ENCODE results near the gene IREB2.

The IREB2 gene

DNA sequence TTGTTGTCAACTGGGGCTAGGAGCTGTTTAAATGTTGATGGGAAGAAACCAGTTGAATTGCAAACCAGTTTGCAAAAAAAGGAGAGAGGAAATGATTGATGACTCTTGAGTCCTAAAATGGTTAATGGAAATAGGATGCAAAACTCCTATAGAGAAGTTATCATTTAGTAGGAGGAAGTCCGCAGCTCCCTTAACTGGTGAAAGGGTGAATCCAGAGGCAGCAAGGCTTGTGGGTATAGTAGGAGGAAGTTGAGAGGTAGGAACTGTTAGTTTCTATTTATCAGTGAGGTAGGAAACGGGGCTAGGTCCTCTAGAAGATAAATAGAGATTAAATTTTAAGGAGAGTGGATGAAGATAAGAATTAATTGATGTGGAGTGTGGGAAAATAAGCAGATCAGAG is 15.4 kb downstream of the IREB2 start:
- Histone ChIP-seq H3K4me3 (ENCODE audit: low read length) (no peak overlapping the region), H3K27me3 (ENCODE audit: insufficient read depth, low read length, poor library complexity) (no peaks in the 10 kb centered on the region), H3K27ac (ENCODE audit: low read depth, low read length) (no peak overlapping the region), H2BK15ac (replicated peaks; ENCODE audit: low read depth) (no peak overlapping the region), H3K9ac (ENCODE audit: low read length) (no peak overlapping the region), H2BK5ac (ENCODE audit: low read length) (no peak overlapping the region), H2AK5ac (ENCODE audit: low read length) (no peak overlapping the region), H3K4me1 (ENCODE audit: control insufficient read depth, low read depth, low read length) (no peaks in the 10 kb centered on the region), H3K4ac (ENCODE audit: low read depth, low read length) (no peak overlapping the region), H3K79me2 (ENCODE audit: control insufficient read depth, insufficient read depth, low read length) (peaks cover 74% of the 10 kb centered on the region), H3K4me2 (ENCODE audit: low read length) (no peak overlapping the region), H4K5ac (ENCODE audit: low read length) (no peak overlapping the region), H2BK120ac (ENCODE audit: low read depth, low read length) (no peak overlapping the region), H3K79me1 (ENCODE audit: low read length) (peaks cover 25% of the 10 kb centered on the region), H4K8ac (ENCODE audit: low read depth, low read length) (no peak overlapping the region), H3K36me3 (ENCODE audit: control insufficient read depth, insufficient read depth, low read length) (peaks cover 1% of the 10 kb centered on the region), H3K56ac (ENCODE audit: low read length) (no peak overlapping the region), H3K18ac (ENCODE audit: low read length) (no peak overlapping the region), H3K23ac (ENCODE audit: low read length) (no peak overlapping the region)
- 100% methylated on average over 1 of the region's 2 CpGs for WGBS (ENCODE audit: extremely low coverage, insufficient coverage, low lambda C conversion rate)
- DNase-seq = no peak

DNA sequence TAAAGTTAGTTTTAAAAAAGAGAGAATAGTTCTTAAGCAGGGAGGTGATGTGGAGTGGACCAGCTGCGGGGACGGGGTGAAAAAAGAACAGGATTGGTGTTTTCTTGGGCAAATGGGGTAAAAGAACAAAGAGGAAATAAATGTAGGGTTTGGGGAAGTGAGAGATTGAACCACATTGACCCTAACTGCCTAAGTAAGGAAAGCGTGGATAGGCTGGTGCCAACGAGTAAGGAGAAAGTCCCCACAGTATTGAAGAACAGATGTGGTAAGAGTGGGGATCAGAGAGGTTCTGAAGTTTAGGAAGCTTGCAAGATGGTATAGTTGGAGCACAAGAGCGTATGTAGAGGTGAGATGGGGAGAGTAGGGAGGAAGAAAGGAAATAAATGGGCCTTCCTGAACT is 17.0 kb downstream of the IREB2 start:
- Histone ChIP-seq H2AK5ac (ENCODE audit: low read length) (no peak overlapping the region), H3K9ac (ENCODE audit: low read length) (no peak overlapping the region), H3K27me3 (ENCODE audit: insufficient read depth, low read length, poor library complexity) (no peaks in the 10 kb centered on the region), H3K4ac (ENCODE audit: low read depth, low read length) (no peak overlapping the region), H3K36me3 (ENCODE audit: control insufficient read depth, insufficient read depth, low read length) (no peaks in the 10 kb centered on the region), H2BK120ac (ENCODE audit: low read depth, low read length) (no peak overlapping the region), H3K27ac (ENCODE audit: low read depth, low read length) (no peak overlapping the region), H4K8ac (ENCODE audit: low read depth, low read length) (no peak overlapping the region), H2BK5ac (ENCODE audit: low read length) (no peak overlapping the region), H3K4me1 (ENCODE audit: control insufficient read depth, low read depth, low read length) (no peaks in the 10 kb centered on the region), H3K23ac (ENCODE audit: low read length) (no peak overlapping the region), H3K79me2 (ENCODE audit: control insufficient read depth, insufficient read depth, low read length) (peaks cover 71% of the 10 kb centered on the region), H3K79me1 (ENCODE audit: low read length) (peaks cover 23% of the 10 kb centered on the region), H4K5ac (ENCODE audit: low read length) (no peak overlapping the region), H3K18ac (ENCODE audit: low read length) (no peak overlapping the region), H3K4me2 (ENCODE audit: low read length) (no peak overlapping the region), H3K4me3 (ENCODE audit: low read length) (no peak overlapping the region), H3K56ac (ENCODE audit: low read length) (no peak overlapping the region), H2BK15ac (replicated peaks; ENCODE audit: low read depth) (no peak overlapping the region)
- WGBS (ENCODE audit: extremely low coverage, insufficient coverage, low lambda C conversion rate) = 100% methylated on average over 1 of the region's 5 CpGs
- DNase-seq = no peak

DNA sequence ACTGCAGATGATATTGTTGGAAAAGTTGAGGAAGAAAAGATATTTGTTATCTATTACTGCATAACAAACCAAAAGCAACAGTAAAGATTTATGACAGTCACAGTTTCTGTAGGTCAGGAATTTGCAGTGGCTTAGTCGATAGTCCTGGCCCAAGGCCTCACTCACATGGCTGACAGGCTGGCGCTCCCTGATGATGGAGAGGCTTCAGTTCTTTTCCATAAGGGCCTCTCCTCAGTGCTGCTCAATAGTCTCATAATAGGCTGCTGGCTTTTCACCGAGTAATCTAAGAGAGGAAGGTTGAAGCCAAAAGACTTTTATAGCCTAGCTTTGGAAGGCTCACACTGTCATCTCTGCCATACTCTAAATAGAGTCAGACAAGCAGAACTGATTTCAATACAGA is 17.7 kb downstream of the IREB2 start:
- no peak overlapping the region for H2AK5ac ChIP-seq (ENCODE audit: low read length)
- H3K4ac ChIP-seq (ENCODE audit: low read depth, low read length) = no peak overlapping the region
- WGBS (ENCODE audit: extremely low coverage, insufficient coverage, low lambda C conversion rate) = no CpG with 5 or more reads among the region's 3 CpGs
- H2BK5ac ChIP-seq (ENCODE audit: low read length) = no peak overlapping the region
- H2BK15ac ChIP-seq (replicated peaks; ENCODE audit: low read depth) = no peak overlapping the region
- no peak overlapping the region for H3K27ac ChIP-seq (ENCODE audit: low read depth, low read length)
- H4K5ac ChIP-seq (ENCODE audit: low read length) = no peak overlapping the region
- H3K56ac ChIP-seq (ENCODE audit: low read length) = no peak overlapping the region
- H2BK120ac ChIP-seq (ENCODE audit: low read depth, low read length) = no peak overlapping the region
- no peaks in the 10 kb centered on the region for H3K4me1 ChIP-seq (ENCODE audit: control insufficient read depth, low read depth, low read length)
- H3K79me1 ChIP-seq (ENCODE audit: low read length) = peaks cover 19% of the 10 kb centered on the region
- DNase-seq = no peak
- H3K79me2 ChIP-seq (ENCODE audit: control insufficient read depth, insufficient read depth, low read length) = peaks cover 66% of the 10 kb centered on the region
- no peak overlapping the region for H3K23ac ChIP-seq (ENCODE audit: low read length)
- H3K36me3 ChIP-seq (ENCODE audit: control insufficient read depth, insufficient read depth, low read length) = no peaks in the 10 kb centered on the region
- H3K9ac ChIP-seq (ENCODE audit: low read length) = no peak overlapping the region
- H3K18ac ChIP-seq (ENCODE audit: low read length) = no peak overlapping the region
- H3K27me3 ChIP-seq (ENCODE audit: insufficient read depth, low read length, poor library complexity) = no peaks in the 10 kb centered on the region
- H4K8ac ChIP-seq (ENCODE audit: low read depth, low read length) = no peak overlapping the region
- H3K4me3 ChIP-seq (ENCODE audit: low read length) = no peak overlapping the region
- H3K4me2 ChIP-seq (ENCODE audit: low read length) = no peak overlapping the region

DNA sequence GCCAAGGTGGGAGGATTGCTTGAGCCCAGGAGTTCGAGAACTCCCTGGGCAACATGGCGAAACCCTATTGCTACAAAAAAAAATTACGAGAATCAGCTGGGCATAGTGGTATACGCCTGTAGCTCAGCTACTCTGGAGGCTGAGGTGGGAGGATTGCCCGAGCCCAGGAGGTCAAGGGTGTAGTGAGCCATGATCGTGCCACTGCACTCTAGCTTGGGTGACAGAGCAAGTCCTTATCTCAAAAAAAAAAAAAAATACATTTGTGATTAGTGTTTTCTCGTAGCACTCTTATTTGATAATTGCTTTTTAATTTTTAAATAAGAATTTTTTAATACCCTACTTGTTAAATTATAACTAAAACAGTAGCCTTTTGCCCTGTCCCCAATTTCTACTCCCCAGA is 18.4 kb downstream of the IREB2 start:
- Histone ChIP-seq H3K56ac (ENCODE audit: low read length) (no peak overlapping the region), H3K4me2 (ENCODE audit: low read length) (no peak overlapping the region), H3K23ac (ENCODE audit: low read length) (no peak overlapping the region), H3K79me2 (ENCODE audit: control insufficient read depth, insufficient read depth, low read length) (peaks cover 67% of the 10 kb centered on the region), H3K27me3 (ENCODE audit: insufficient read depth, low read length, poor library complexity) (no peaks in the 10 kb centered on the region), H3K36me3 (ENCODE audit: control insufficient read depth, insufficient read depth, low read length) (no peaks in the 10 kb centered on the region), H3K4ac (ENCODE audit: low read depth, low read length) (no peak overlapping the region), H3K79me1 (ENCODE audit: low read length) (peaks cover 19% of the 10 kb centered on the region), H2AK5ac (ENCODE audit: low read length) (no peak overlapping the region), H2BK120ac (ENCODE audit: low read depth, low read length) (no peak overlapping the region), H3K4me3 (ENCODE audit: low read length) (no peak overlapping the region), H3K27ac (ENCODE audit: low read depth, low read length) (no peak overlapping the region), H3K18ac (ENCODE audit: low read length) (no peak overlapping the region), H4K8ac (ENCODE audit: low read depth, low read length) (no peak overlapping the region), H2BK15ac (replicated peaks; ENCODE audit: low read depth) (no peak overlapping the region), H4K5ac (ENCODE audit: low read length) (no peak overlapping the region), H3K9ac (ENCODE audit: low read length) (no peak overlapping the region), H2BK5ac (ENCODE audit: low read length) (no peak overlapping the region), H3K4me1 (ENCODE audit: control insufficient read depth, low read depth, low read length) (no peaks in the 10 kb centered on the region)
- no CpG with 5 or more reads among the region's 7 CpGs for WGBS (ENCODE audit: extremely low coverage, insufficient coverage, low lambda C conversion rate)
- no peak for DNase-seq

DNA sequence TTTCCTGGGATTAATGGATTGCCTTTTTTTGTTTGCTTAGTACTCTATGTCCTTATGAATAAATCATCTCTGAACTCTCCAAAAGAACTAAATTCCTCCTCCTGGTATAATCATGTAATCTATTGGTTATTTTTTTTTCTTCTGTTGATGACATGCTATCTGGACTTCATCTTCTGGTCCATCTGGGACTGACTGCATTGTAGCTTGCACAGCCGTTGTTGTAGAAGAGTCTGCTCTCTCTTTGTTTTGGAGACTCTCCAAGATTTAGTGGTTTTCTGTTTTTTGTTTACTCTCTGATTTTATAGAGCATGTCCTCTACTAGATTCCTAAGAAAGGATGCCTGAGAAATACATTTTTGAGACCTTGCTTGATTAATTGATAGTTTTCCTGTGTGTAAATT is 19.1 kb downstream of the IREB2 start:
- H3K36me3 ChIP-seq (ENCODE audit: control insufficient read depth, insufficient read depth, low read length) = no peaks in the 10 kb centered on the region
- no peak overlapping the region for H3K18ac ChIP-seq (ENCODE audit: low read length)
- H4K5ac ChIP-seq (ENCODE audit: low read length) = no peak overlapping the region
- H3K4me2 ChIP-seq (ENCODE audit: low read length) = no peak overlapping the region
- H2BK5ac ChIP-seq (ENCODE audit: low read length) = no peak overlapping the region
- H3K4me1 ChIP-seq (ENCODE audit: control insufficient read depth, low read depth, low read length) = no peaks in the 10 kb centered on the region
- no peak overlapping the region for H2BK120ac ChIP-seq (ENCODE audit: low read depth, low read length)
- no peak overlapping the region for H4K8ac ChIP-seq (ENCODE audit: low read depth, low read length)
- H2AK5ac ChIP-seq (ENCODE audit: low read length) = no peak overlapping the region
- DNase-seq = no peak
- no peak overlapping the region for H3K9ac ChIP-seq (ENCODE audit: low read length)
- H3K27me3 ChIP-seq (ENCODE audit: insufficient read depth, low read length, poor library complexity) = no peaks in the 10 kb centered on the region
- no peak overlapping the region for H3K56ac ChIP-seq (ENCODE audit: low read length)
- peaks cover 61% of the 10 kb centered on the region for H3K79me2 ChIP-seq (ENCODE audit: control insufficient read depth, insufficient read depth, low read length)
- WGBS (ENCODE audit: extremely low coverage, insufficient coverage, low lambda C conversion rate) = no CpG with 5 or more reads among the region's 1 CpG
- no peak overlapping the region for H3K27ac ChIP-seq (ENCODE audit: low read depth, low read length)
- H3K79me1 ChIP-seq (ENCODE audit: low read length) = peaks cover 15% of the 10 kb centered on the region
- no peak overlapping the region for H3K23ac ChIP-seq (ENCODE audit: low read length)
- no peak overlapping the region for H3K4me3 ChIP-seq (ENCODE audit: low read length)
- no peak overlapping the region for H2BK15ac ChIP-seq (replicated peaks; ENCODE audit: low read depth)
- no peak overlapping the region for H3K4ac ChIP-seq (ENCODE audit: low read depth, low read length)

DNA sequence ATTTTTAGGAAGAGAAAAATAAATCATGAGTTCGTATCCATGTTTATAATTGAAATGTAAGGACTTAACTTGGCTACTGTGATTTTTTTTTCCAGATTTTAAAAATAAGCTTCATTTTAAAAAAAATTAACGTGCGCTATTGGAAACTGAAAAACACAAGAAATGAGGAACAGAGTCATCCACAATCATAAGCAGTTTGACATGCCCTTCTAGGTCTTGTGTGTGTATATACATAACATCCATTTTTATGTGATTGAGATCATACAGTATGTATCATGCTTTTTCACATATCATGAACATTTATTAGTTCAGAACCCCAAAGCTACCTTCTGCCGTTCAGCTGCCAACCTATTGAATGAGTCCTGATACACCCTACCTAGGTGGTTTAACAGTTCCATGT is 22.7 kb downstream of the IREB2 start:
- Histone ChIP-seq H3K79me2 (ENCODE audit: control insufficient read depth, insufficient read depth, low read length) (peaks cover 32% of the 10 kb centered on the region), H3K23ac (ENCODE audit: low read length) (no peak overlapping the region), H3K4me3 (ENCODE audit: low read length) (no peak overlapping the region), H3K27ac (ENCODE audit: low read depth, low read length) (no peak overlapping the region), H3K56ac (ENCODE audit: low read length) (no peak overlapping the region), H3K9ac (ENCODE audit: low read length) (no peak overlapping the region), H4K5ac (ENCODE audit: low read length) (no peak overlapping the region), H3K27me3 (ENCODE audit: insufficient read depth, low read length, poor library complexity) (no peaks in the 10 kb centered on the region), H2BK5ac (ENCODE audit: low read length) (no peak overlapping the region), H3K4me2 (ENCODE audit: low read length) (no peak overlapping the region), H2BK120ac (ENCODE audit: low read depth, low read length) (no peak overlapping the region), H4K8ac (ENCODE audit: low read depth, low read length) (no peak overlapping the region), H3K36me3 (ENCODE audit: control insufficient read depth, insufficient read depth, low read length) (no peaks in the 10 kb centered on the region), H2BK15ac (replicated peaks; ENCODE audit: low read depth) (no peak overlapping the region), H3K79me1 (ENCODE audit: low read length) (peaks cover 9% of the 10 kb centered on the region), H3K18ac (ENCODE audit: low read length) (no peak overlapping the region), H3K4me1 (ENCODE audit: control insufficient read depth, low read depth, low read length) (no peaks in the 10 kb centered on the region), H3K4ac (ENCODE audit: low read depth, low read length) (no peak overlapping the region), H2AK5ac (ENCODE audit: low read length) (no peak overlapping the region)
- no CpG with 5 or more reads among the region's 4 CpGs for WGBS (ENCODE audit: extremely low coverage, insufficient coverage, low lambda C conversion rate)
- no peak for DNase-seq

Data from mesendoderm (in vitro differentiated cells).